Adrenal gland (tissue), 12 donors: Measurements from ENCODE around the gene WDR91. TPM values are rescaled to one million over a fixed set of nuclear protein-coding genes. Genes with fewer than 3 reads are reported as not detected.
A peak's percentile ranks its signal among the peaks of the same experiment; 100 is the strongest.

Experiments used
- DNase-seq, 7 donors: peaks; one replicate each; pipeline ENCODE4 v3.0.0-alpha.2; 2019 to 2020
- H3K27ac ChIP-seq, 5 donors: fragments of 200-600 bp; sonication (generic) in 4 of 5; 1 replicate in 3 of 5; 2 replicates in 2 of 5; pipeline versions ENCODE4 v1.5.1 to v1.8.0; 2016 to 2020; ENCODE audit warnings: mild to moderate bottlenecking in 1 of 5
- H3K27me3 ChIP-seq: fragments of 200-600 bp; 2 replicates; pipeline ENCODE4 v1.8.0; 2021
- H3K36me3 ChIP-seq, 2 donors: fragments of 200-600 bp; replicated peaks in 1 of 2; 1 replicate in 1 of 2; 2 replicates in 1 of 2; pipeline versions ENCODE4 v1.5.1 to v1.8.0; 2018 to 2022
- H3K4me1 ChIP-seq, 2 donors: fragments of 200-600 bp; replicated peaks in 1 of 2; 1 replicate in 1 of 2; 2 replicates in 1 of 2; pipeline versions ENCODE4 v1.5.1 to v1.8.0; 2018 to 2021
- H3K4me3 ChIP-seq, 4 donors: fragments of 200-600 bp; sonication (generic) in 3 of 4; one replicate each; pipeline ENCODE4 v1.5.1; 2016 to 2018
- H3K9me3 ChIP-seq, 3 donors: fragments of 200-600 bp; sonication (generic) in 1 of 3; replicated peaks in 1 of 3; 1 replicate in 2 of 3; 2 replicates in 1 of 3; pipeline versions ENCODE4 v1.5.1 to v1.8.0; 2016 to 2021
- POLR2A ChIP-seq, 2 donors: fragments of 450-650 bp; IDR thresholded peaks; one replicate each; pipeline ENCODE4 v1.6.1; 2017; ENCODE audit warnings: antibody characterized with exemption in 2 of 2, mild to moderate bottlenecking in 2 of 2, moderate library complexity in 1 of 2
- WGBS, 4 donors: extraction: QIAGEN DNeasy Blood & Tissue Kit in 2 of 4; methylation state at CpG; one replicate each; pipeline versions ENCODE4 v1.1.5 to v1.1.7; 2013 to 2017; 5-methylcytosine and 5-hydroxymethylcytosine counted together
- intact Hi-C, 2 donors: fragments of 100-400 bp; cut with DNase I; formaldehyde crosslinking; loops; one replicate each; pipeline versions ENCODE4 v1.14.1 to v1.15.0; 2022 to 2023
- polyA plus RNA-seq, 3 donors: library from polyadenylated mRNA; stranded (reverse); fragments of 200-250 nt in 2 of 3; fragments of 350-450 nt in 1 of 3; fragmentation: Illumina TruSeq in 1 of 3; extraction: RNeasy Lipid Tissue Mini Kit (QIAGEN cat#74804) in 1 of 3; gene quantifications; one replicate each; pipeline ENCODE4 v1.2.3, GENCODE V29; 2013 to 2014
- total RNA-seq, 9 donors: library from RNA; depleted of rRNA in 4 of 9; stranded (reverse); fragments of >200 nt in 4 of 9; fragments of 120-200 nt in 1 of 9; fragmentation: NEBNext Ultra II Directional in 1 of 9; extraction: Animal tissue kit (Norgen Biotek cat#: 25700) in 1 of 9; gene quantifications; one replicate each; pipeline versions ENCODE4 v1.1.0 to v1.2.4, GENCODE V29; 2013 to 2023
- TF ChIP-seq, protein P1 (sequence below), 6 experiments: fragments of 450-650 bp in 4 of 6; fragments of 200-600 bp in 2 of 6; sonication (generic) in 1 of 6; IDR thresholded peaks; 1 replicate in 5 of 6; 2 replicates in 1 of 6; pipeline versions ENCODE4 v1.5.1 to v1.8.0; 2016 to 2021; ENCODE audit warnings: antibody characterized with exemption in 6 of 6, mild to moderate bottlenecking in 2 of 6, moderate library complexity in 1 of 6
- donor health status: healthy with polysubstance abuse.
- donor health status: Bipolar disorder and iron deficiency.
- donor health status: DM: yes; HTN: yes; CAD: no.
- donor health status: DM: no; HTN: no; CAD: no.
- donor health status: DM: no; HTN: no; CAD: no.
- donor health status: DM: yes; HTN: yes; CAD: no.

Gene WDR91
- total and polyA plus RNA-seq, 12 donors = 6.8 to 29.6 (median 15.5) TPM

DNA sequence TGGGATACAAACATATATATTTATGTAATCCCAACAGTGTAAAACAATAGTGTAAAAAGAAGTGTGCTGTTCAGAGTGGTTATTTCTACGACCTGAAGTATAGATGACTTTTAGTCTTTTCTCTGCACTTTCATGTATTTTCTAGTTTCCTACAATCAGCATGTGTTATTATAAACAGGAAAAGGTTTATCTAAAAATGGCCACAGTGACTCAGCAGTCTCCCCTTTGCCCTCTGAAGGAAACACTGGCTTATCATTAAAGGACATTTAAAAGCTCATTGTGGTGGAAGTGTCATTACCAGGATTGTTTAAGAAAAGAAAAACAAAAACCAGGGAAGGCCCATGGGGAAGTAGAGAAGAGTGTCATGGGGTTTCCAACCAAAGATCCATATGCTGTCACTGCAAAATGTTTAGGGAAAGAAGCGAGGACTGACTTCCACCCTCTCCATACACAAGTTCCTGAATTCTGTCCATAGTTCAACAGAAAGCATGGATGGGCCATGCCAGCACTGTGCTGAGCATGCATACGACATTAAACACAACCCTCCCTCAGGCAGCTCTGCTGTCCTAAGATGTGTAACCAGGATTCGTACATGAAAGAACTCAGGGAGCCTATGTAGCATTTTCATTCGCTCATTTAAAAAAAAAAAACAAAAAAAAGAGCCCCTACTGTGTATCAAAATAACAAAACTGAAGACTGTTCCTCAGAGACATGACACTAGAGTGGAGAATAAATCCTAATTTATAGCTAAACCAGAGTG is 51.0 kb downstream of the WDR91 start:
- no peaks in the 10 kb centered on the region for H3K27me3 ChIP-seq
- peak in 1 of 7 donors; percentile 46 for DNase-seq
- TF ChIP-seq POLR2A (IDR thresholded peaks at IDR 0.05) = no peak
- TF ChIP-seq, protein P1, sequence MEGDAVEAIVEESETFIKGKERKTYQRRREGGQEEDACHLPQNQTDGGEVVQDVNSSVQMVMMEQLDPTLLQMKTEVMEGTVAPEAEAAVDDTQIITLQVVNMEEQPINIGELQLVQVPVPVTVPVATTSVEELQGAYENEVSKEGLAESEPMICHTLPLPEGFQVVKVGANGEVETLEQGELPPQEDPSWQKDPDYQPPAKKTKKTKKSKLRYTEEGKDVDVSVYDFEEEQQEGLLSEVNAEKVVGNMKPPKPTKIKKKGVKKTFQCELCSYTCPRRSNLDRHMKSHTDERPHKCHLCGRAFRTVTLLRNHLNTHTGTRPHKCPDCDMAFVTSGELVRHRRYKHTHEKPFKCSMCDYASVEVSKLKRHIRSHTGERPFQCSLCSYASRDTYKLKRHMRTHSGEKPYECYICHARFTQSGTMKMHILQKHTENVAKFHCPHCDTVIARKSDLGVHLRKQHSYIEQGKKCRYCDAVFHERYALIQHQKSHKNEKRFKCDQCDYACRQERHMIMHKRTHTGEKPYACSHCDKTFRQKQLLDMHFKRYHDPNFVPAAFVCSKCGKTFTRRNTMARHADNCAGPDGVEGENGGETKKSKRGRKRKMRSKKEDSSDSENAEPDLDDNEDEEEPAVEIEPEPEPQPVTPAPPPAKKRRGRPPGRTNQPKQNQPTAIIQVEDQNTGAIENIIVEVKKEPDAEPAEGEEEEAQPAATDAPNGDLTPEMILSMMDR (IDR thresholded peaks at IDR 0.05) = no peak
- H3K4me3 ChIP-seq = no peak overlapping the region
- 51 to 58% (median 55%) methylated on average over 5 of the region's 5 CpGs for WGBS, 4 donors
- H3K36me3 ChIP-seq = peaks cover 0 to 6% of the 10 kb centered on the region in 2 donors
- H3K4me1 ChIP-seq = peaks cover 27 to 44% of the 10 kb centered on the region in 2 donors
- H3K27ac ChIP-seq = peak overlapping the region; percentile 43 to 85 (median 77)
- intact Hi-C loops = loop anchor here (10.0 kb wide), 3 partner anchors 165 to 465 kb away; partner anchors contain the start of gene AGBL3 (in 1 of the 2)
- H3K9me3 ChIP-seq = peaks cover 0 to 10% (median 0%) of the 10 kb centered on the region in 3 donors

DNA sequence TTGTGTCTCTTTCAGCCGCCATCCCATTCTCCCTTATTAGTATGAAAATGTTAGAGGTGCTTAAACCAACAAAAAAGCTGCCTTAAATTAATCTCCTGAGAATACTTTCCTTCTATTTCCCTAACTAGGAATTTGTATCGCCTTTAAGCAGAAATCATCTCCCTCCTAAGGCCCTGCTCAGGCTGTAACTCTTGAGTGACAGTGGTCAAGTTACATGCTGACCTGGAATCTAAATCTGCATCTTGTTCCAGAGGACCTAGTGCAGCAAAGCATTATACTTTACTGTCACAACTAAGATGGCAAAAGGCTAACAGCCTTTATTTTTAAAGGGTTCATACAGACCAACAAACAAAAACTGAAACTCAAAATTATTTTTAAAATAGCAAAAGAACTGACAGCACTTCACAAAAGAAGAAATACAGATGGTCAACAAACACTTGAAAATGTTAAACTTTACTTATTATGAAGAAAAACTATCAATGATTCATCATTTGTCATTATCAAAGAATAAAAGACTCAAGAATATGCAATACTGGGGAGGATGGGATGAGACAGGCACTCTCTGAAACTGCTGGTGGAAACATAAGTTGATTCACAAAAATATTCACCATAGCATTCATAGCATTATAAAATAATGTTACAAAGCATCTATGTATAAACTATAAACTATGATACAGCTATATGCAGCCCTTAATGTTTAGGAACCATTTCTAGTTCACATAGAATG is 51.8 kb downstream of the WDR91 start:
- H3K27ac ChIP-seq = peak overlapping the region; percentile 43 to 85 (median 77)
- no peak overlapping the region for H3K4me3 ChIP-seq
- H3K9me3 ChIP-seq = peaks cover 0 to 10% (median 0%) of the 10 kb centered on the region in 3 donors
- peaks cover 23 to 36% of the 10 kb centered on the region in 2 donors for H3K4me1 ChIP-seq
- intact Hi-C loops = loop anchor here (10.0 kb wide), 3 partner anchors 165 to 465 kb away; partner anchors contain the start of gene AGBL3 (in 1 of the 2)
- no peak for DNase-seq
- 82 to 88% (median 87%) methylated on average over 2 of the region's 2 CpGs for WGBS, 4 donors
- H3K27me3 ChIP-seq = no peaks in the 10 kb centered on the region
- TF ChIP-seq, protein P1 (IDR thresholded peaks at IDR 0.05) = no peak
- TF ChIP-seq POLR2A (IDR thresholded peaks at IDR 0.05) = no peak
- no peaks in the 10 kb centered on the region for H3K36me3 ChIP-seq

DNA sequence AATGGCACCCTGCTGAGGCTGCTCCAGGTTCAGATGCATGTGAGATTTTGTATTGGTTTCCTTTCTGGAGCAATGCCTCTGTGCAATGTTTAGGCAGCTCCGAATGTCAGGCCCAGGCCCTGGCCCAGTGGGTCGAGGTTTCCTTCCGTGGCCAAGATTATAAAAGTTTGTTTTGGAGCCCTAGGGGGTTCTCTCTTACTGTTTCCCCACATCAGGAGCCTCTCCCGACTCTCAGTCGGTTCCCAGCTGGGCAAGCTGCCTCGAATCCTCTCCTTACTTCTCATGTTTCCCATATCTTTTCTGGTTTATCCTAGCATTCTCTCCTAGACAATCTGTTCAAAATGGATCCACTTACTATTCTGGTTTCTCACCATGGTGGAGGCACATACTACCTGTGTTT is 52.5 kb downstream of the WDR91 start:
- Histone ChIP-seq H3K4me3 (no peak overlapping the region), H3K36me3 (no peaks in the 10 kb centered on the region), H3K4me1 (peaks cover 23 to 36% of the 10 kb centered on the region in 2 donors), H3K9me3 (peaks cover 0 to 10% (median 0%) of the 10 kb centered on the region in 3 donors), H3K27ac (peak overlapping the region in 3 of 5 donors; percentile 61 to 80 (median 77)), H3K27me3 (no peaks in the 10 kb centered on the region)
- WGBS, 4 donors = 75 to 79% (median 76%) methylated on average over 6 of the region's 6 CpGs
- no peak for DNase-seq
- intact Hi-C loops = no loop called here
- TF ChIP-seq POLR2A (IDR thresholded peaks at IDR 0.05) = no peak
- TF ChIP-seq, protein P1 (IDR thresholded peaks at IDR 0.05) = no peak

DNA sequence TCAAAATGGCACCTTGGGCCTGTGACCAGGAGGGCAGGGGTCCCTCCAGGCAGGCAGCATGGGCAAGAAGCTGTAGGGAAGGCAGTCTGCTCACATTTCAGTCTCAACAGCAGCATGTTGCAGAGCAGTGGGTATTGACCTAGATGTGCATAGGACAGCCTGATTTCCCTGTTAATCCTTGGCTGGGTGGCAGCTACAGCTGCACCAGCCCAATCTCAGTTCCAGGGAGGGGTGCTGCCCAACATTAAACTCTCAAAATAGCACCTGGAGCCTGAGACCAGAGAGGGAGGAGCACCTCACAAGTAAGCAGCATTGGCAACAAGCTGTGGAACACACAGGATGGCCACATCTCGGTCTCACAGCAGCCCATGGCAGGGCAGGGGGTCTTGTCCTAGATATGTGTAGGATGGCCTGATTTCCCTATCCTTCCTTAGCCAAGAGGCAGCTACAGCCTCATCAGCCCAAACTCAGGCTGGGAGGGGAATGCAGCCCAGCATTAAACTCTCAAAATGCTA is 53.1 kb downstream of the WDR91 start:
- TF ChIP-seq, protein P1 (IDR thresholded peaks at IDR 0.05) = no peak
- TF ChIP-seq POLR2A (IDR thresholded peaks at IDR 0.05) = no peak
- Histone ChIP-seq H3K36me3 (no peaks in the 10 kb centered on the region), H3K9me3 (peaks cover 0 to 10% (median 0%) of the 10 kb centered on the region in 3 donors), H3K4me1 (peaks cover 23 to 36% of the 10 kb centered on the region in 2 donors), H3K27me3 (no peaks in the 10 kb centered on the region), H3K4me3 (no peak overlapping the region), H3K27ac (peak overlapping the region in 2 of 5 donors; percentile 61 to 80)
- intact Hi-C loops = no loop called here
- DNase-seq = no peak
- WGBS, 4 donors = 100% methylated on average over 1 of the region's 1 CpG; no CpG with 5 or more reads in 2 of the 4 donors
